GM21360 (cell line): ENCODE data around the gene ERGIC3.

Experiments
- ATAC-seq: cut with Tn5 transposase; IDR thresholded peaks from one replicate; pipeline ENCODE4 v1.9.1; 2021; ENCODE audit warnings: mild to moderate bottlenecking, moderate library complexity; ENCODE audit not compliant: unreplicated experiment

ERGIC3 gene

GRCh38 chr20:35541783-35542662 is at the start of gene ERGIC3:
ERGIC3 (plus strand) TSS chr20:35542078; CDS start chr20:35542098, 20 bp downstream.
- peak; percentile 78 for ATAC-seq

GRCh38 chr20:35492352-35492751 is 49.5 kb upstream of the ERGIC3 start:
- ATAC-seq, result no peak

GRCh38 chr20:35496481-35496880 is 45.4 kb upstream of the ERGIC3 start:
- no peak for ATAC-seq

- ATAC-seq, result no peak
Measured at GRCh38 chr20:35497320-35497719, 44.6 kb upstream of the ERGIC3 start.

GRCh38 chr20:35497780-35498189 is 44.1 kb upstream of the ERGIC3 start:
- ATAC-seq, result no peak

DNA sequence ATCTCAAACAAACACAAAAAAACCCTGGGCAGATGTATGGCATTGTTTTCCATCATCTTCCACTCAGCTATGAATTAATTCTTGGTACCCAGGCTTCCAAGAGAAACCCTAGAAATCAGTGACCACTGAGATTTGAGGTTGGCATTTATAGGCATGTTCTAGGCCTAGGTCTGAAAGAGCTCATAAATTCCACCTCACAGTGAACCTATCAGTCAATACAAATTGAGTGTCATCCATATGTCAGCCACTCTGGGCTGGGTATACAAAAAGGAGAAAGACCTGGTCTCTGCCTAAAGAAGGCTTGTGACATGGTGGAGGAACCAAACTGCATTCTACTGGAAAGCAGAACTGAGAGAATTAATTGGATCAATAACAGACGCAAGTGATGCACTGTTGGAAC is 42.6 kb upstream of the ERGIC3 start:
- no peak for ATAC-seq

DNA sequence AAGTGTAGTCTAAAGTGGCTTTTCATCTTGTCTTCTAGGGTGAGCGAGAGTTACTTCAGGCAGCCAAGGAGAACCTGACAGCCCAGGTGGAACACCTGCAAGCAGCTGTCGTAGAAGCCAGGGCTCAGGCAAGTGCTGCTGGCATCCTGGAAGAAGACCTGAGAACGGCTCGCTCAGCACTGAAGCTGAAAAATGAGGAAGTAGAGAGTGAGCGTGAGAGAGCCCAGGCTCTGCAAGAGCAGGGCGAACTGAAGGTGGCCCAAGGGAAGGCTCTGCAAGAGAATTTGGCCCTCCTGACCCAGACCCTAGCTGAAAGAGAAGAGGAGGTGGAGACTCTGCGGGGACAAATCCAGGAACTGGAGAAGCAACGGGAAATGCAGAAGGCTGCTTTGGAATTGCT is 39.5 kb upstream of the ERGIC3 start:
- no peak for ATAC-seq

- no peak for ATAC-seq
Measured at GRCh38 chr20:35503281-35503680, 38.6 kb upstream of the ERGIC3 start.

- no peak for ATAC-seq
Measured at GRCh38 chr20:35503841-35504561, 37.9 kb upstream of the ERGIC3 start.

DNA sequence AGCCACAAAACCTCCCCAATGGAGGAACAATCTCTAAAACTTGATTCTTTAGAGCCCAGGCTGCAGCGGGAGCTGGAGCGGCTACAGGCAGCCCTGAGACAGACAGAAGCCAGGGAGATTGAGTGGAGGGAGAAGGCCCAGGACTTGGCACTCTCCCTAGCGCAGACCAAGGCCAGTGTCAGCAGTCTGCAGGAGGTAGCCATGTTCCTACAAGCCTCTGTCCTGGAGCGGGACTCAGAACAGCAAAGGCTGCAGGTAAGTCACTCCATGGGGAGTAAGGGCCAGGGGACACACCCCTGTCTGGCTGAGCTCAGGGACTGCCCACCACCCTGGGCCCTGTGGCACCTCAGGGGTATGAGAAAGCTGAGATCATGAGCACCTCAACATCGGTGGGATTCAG is 37.1 kb upstream of the ERGIC3 start:
- ATAC-seq, result no peak

DNA sequence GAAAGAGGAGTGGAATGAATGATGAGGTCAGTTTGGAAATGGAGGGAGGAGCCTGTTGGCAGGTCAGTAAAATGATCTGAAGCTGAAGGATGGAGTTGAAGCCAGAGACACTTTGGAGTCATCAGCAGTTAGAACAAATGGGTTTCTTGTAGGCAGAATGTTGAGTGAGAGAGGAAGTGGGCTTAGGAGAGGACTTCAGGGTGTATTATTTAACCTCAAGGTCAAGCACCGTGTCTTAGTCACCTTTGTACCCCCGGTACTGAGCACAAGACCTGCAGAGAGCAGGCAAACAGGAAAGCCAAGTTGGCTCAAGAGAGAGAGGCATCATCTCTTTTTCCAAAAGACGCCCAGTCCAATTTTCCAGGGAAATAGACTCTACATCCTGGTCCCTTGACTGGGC is 35.7 kb upstream of the ERGIC3 start:
- ATAC-seq, result no peak

GRCh38 chr20:35506872-35507638 is 34.8 kb upstream of the ERGIC3 start:
- ATAC-seq, result no peak

DNA sequence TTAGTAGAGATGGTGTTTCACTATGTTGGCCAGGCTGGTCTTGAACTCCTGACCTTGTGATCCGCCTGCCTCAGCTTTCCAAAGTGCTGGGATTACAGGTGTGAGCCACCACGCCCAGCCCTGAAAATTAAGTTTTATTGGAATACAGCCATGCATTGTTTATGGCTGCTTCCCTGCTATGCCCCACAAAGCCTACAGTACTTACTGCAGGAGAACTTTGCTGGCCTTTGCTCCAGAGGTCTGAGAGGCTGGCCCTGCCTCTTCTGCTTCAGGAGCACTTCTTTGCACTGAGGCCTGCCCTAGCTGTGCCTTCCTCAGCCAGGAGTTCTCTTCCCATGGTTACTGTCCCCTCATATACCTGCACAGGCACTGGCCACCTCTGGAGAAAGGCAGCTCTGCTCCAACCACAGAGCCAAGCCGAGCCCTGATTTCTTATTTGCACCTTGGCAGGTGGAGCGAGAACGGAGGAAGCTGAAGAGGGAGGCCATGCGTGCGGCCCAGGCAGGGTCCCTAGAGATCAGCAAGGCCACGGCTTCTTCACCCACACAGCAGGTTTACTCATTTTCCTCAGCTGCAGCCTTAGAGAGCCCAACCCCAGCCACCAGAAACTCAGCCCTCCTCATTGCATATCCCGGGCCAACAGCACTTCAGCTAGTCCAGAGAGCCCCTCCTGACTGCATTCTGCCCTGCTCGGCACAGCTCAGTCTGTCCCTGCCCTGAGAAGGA is 33.2 kb upstream of the ERGIC3 start:
- no peak for ATAC-seq

- no peak for ATAC-seq
Measured at GRCh38 chr20:35510951-35511735, 30.7 kb upstream of the ERGIC3 start.

- ATAC-seq, result no peak
Measured at GRCh38 chr20:35511814-35512420, 30.0 kb upstream of the ERGIC3 start.

DNA sequence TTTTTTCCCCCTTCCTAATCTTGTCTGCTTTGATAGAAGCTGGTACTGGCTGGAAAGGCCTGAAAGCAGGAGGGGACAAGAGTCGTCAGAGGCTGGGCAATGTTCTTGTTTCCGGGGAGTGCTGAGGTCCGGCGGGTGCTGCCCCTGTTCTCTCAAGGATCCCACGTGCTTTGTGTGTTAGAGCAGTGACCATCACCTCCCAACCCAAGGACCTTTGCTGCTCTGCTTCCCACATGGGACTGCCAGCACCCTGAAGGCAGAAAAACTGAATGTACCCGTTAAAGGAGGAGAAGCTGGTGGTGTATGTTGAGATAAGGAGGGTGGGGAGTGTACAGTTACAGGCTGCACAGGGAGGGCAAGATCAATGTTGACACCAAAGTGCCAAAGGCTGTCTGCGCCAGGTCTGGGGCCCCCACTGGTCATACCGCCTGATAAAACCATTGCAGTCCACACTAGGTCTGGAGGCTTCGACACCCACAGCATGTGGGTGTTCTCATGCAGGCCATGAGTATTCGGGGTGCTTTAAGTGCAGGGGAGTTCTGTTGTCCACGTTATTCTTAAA is 27.4 kb upstream of the ERGIC3 start:
- ATAC-seq, result no peak

GRCh38 chr20:35515341-35515740 is 26.5 kb upstream of the ERGIC3 start:
- ATAC-seq, result no peak

GRCh38 chr20:35515949-35516645 is 25.8 kb upstream of the ERGIC3 start:
- ATAC-seq, result no peak

DNA sequence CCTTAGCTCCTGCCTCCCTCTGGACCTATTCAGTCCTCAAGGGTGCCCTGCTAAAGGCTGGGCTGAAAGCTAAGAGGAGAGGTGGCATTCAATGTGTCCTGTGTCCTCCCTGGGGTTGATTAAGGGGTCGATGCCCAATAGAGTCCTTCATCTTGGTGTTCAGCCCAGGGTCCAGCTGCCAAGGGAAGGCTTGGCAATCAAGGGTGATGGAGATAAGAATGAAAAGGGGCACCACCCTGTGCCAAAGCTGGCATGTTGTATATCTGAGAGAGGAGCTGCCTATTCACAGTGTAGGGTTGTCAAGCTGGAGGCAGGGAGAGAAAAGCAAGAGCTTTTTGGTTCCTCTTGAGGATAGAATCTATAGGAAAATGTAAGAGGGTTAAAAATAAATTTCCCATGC is 24.8 kb upstream of the ERGIC3 start:
- ATAC-seq, result no peak
